H9 (cell line): Measurements from ENCODE around the gene CDIPT. TPM values are rescaled to one million over a fixed set of nuclear protein-coding genes. Genes with fewer than 3 reads are reported as not detected.

Source experiments
- DNase-seq: peaks from one replicate; pipeline ENCODE4 v3.0.0-alpha.2; 2017
- H2AFZ ChIP-seq: one replicate; pipeline ENCODE4 v1.6.1; 2013; ENCODE audit warnings: mild to moderate bottlenecking, low read length, control low read depth, moderate library complexity
- H2AK5ac ChIP-seq: 2 replicates; pipeline ENCODE4 v1.6.1; 2013; ENCODE audit warnings: low read length, control low read depth, mixed read lengths; ENCODE audit not compliant: insufficient read length
- H2BK120ac ChIP-seq: one replicate; pipeline ENCODE4 v1.6.1; 2013; ENCODE audit warnings: low read depth, mild to moderate bottlenecking, low read length, control low read depth, inconsistent platforms; ENCODE audit not compliant: poor library complexity, severe bottlenecking
- H2BK12ac ChIP-seq: 2 replicates; pipeline ENCODE4 v1.6.1; 2013; ENCODE audit warnings: low read length, control low read depth, mixed read lengths, low read depth; ENCODE audit not compliant: insufficient read length
- H2BK15ac ChIP-seq: 2 replicates; pipeline ENCODE4 v1.6.1; 2013; ENCODE audit warnings: low read depth, low read length, control low read depth
- H2BK20ac ChIP-seq: one replicate; pipeline ENCODE4 v1.6.1; 2013; ENCODE audit warnings: low read depth, mild to moderate bottlenecking, low read length, control low read depth, inconsistent platforms; ENCODE audit not compliant: poor library complexity, severe bottlenecking
- H2BK5ac ChIP-seq: 2 replicates; pipeline ENCODE4 v1.6.1; 2013; ENCODE audit warnings: low read length, control low read depth, mixed read lengths; ENCODE audit not compliant: insufficient read length
- H3K14ac ChIP-seq: 2 replicates; pipeline ENCODE4 v1.6.1; 2013; ENCODE audit warnings: low read length, control low read depth; ENCODE audit not compliant: insufficient read depth
- H3K18ac ChIP-seq: 2 replicates; pipeline ENCODE4 v1.6.1; 2013; ENCODE audit warnings: low read depth, mild to moderate bottlenecking, mixed read lengths, low read length, control low read depth; ENCODE audit not compliant: insufficient read length
- H3K23ac ChIP-seq: 2 replicates; pipeline ENCODE4 v1.6.1; 2013; ENCODE audit warnings: low read length, control low read depth, mixed read lengths, low read depth; ENCODE audit not compliant: insufficient read length
- H3K23me2 ChIP-seq: 2 replicates; pipeline ENCODE4 v1.6.1; 2013; ENCODE audit warnings: low read depth, mild to moderate bottlenecking, mixed read lengths, low read length, control low read depth; ENCODE audit not compliant: insufficient read length, poor library complexity, severe bottlenecking
- H3K27ac ChIP-seq: 2 replicates; pipeline ENCODE4 v1.5.1; 2013; ENCODE audit warnings: low read length, control low read depth, mixed read lengths, low read depth; ENCODE audit not compliant: insufficient read length
- H3K27me3 ChIP-seq: 2 replicates; pipeline ENCODE4 v1.6.1; 2013; ENCODE audit warnings: low read length, control low read depth, inconsistent platforms; ENCODE audit not compliant: insufficient read depth
- H3K4ac ChIP-seq: 2 replicates; pipeline ENCODE4 v1.6.1; 2013; ENCODE audit warnings: low read depth, mild to moderate bottlenecking, control low read depth, inconsistent platforms, low read length, moderate library complexity
- H3K4me1 ChIP-seq: 2 replicates; pipeline ENCODE4 v1.6.1; 2013; ENCODE audit warnings: low read length, control low read depth, inconsistent platforms; ENCODE audit not compliant: insufficient read depth
- H3K4me2 ChIP-seq: 2 replicates; pipeline ENCODE4 v1.6.1; 2013; ENCODE audit warnings: low read length, control low read depth, mixed read lengths; ENCODE audit not compliant: insufficient read length, insufficient read depth
- H3K56ac ChIP-seq: 2 replicates; pipeline ENCODE4 v1.6.1; 2013; ENCODE audit warnings: low read depth, mild to moderate bottlenecking, mixed read lengths, low read length, control low read depth; ENCODE audit not compliant: insufficient read length
- H3K79me1 ChIP-seq: 2 replicates; pipeline ENCODE4 v1.6.1; 2013; ENCODE audit warnings: low read depth, mild to moderate bottlenecking, moderate library complexity, low read length, control low read depth, inconsistent platforms; ENCODE audit not compliant: insufficient read depth, poor library complexity, severe bottlenecking
- H3K79me2 ChIP-seq: 2 replicates; pipeline ENCODE4 v1.6.1; 2013; ENCODE audit warnings: low read length, control low read depth, inconsistent platforms; ENCODE audit not compliant: insufficient read depth
- H3K9ac ChIP-seq: 2 replicates; pipeline ENCODE4 v1.6.1; 2013; ENCODE audit warnings: low read length, control low read depth, mixed read lengths; ENCODE audit not compliant: insufficient read length; ENCODE audit errors: extremely low read depth
- H3K9me3 ChIP-seq: one replicate; pipeline ENCODE4 v1.6.1; 2013; ENCODE audit warnings: low read depth, low read length, inconsistent platforms; ENCODE audit not compliant: control insufficient read depth
- H3T11ph ChIP-seq: one replicate; pipeline ENCODE4 v1.6.1; 2013; ENCODE audit warnings: mild to moderate bottlenecking, low read length, control low read depth, inconsistent platforms
- H4K20me1 ChIP-seq: one replicate; pipeline ENCODE4 v1.6.1; 2013; ENCODE audit not compliant: control insufficient read depth, insufficient read length, insufficient read depth
- H4K5ac ChIP-seq: 2 replicates; pipeline ENCODE4 v1.6.1; 2013; ENCODE audit warnings: low read depth, mild to moderate bottlenecking, mixed read lengths, low read length, control low read depth; ENCODE audit not compliant: insufficient read length
- H4K8ac ChIP-seq: replicated peaks from 2 replicates; pipeline ENCODE4 v1.6.1; 2013; ENCODE audit warnings: low read length, control low read depth, mixed read lengths, low read depth; ENCODE audit not compliant: insufficient read length
- H4K91ac ChIP-seq: 2 replicates; pipeline ENCODE4 v1.6.1; 2013; ENCODE audit warnings: low read depth, mild to moderate bottlenecking, moderate library complexity, mixed read lengths, low read length, control low read depth; ENCODE audit not compliant: insufficient read length
- H3K27ac Mint-ChIP-seq, 3 experiments: 2 replicates in 2 of 3; 3 replicates in 1 of 3; pipeline ENCODE4 v1.8.0; 2020 to 2021; ENCODE audit warnings: mixed read lengths in 3 of 3, mild to moderate bottlenecking in 1 of 3, moderate library complexity in 1 of 3
- H3K27me3 Mint-ChIP-seq: 2 replicates; pipeline ENCODE4 v1.8.0; 2021; ENCODE audit warnings: low read depth, mild to moderate bottlenecking, moderate library complexity, mixed read lengths
- H3K36me3 Mint-ChIP-seq, 3 experiments: 2 replicates in 2 of 3; 3 replicates in 1 of 3; pipeline ENCODE4 v1.8.0; 2020 to 2021; ENCODE audit warnings: low read depth in 3 of 3, mixed read lengths in 3 of 3; ENCODE audit not compliant: insufficient read depth in 1 of 3
- H3K4me1 Mint-ChIP-seq, 2 experiments: 2 replicates each; pipeline ENCODE4 v1.8.0; 2020; ENCODE audit warnings: mixed read lengths in 2 of 2
- H3K4me3 Mint-ChIP-seq, 2 experiments: 2 replicates in 1 of 2; 3 replicates in 1 of 2; pipeline ENCODE4 v1.8.0; 2020 to 2021; ENCODE audit warnings: mild to moderate bottlenecking in 2 of 2, mixed read lengths in 2 of 2, moderate library complexity in 1 of 2
- H3K9me3 Mint-ChIP-seq, 2 experiments: 2 replicates in 1 of 2; 3 replicates in 1 of 2; pipeline ENCODE4 v1.8.0; 2020; ENCODE audit warnings: mild to moderate bottlenecking in 2 of 2, mixed read lengths in 2 of 2, moderate library complexity in 1 of 2
- CTCF ChIP-seq: fragments of 200-600 bp; sonication (generic); conservative IDR thresholded peaks from 3 replicates; pipeline ENCODE4 v1.8.0; 2021; ENCODE audit warnings: antibody characterized with exemption, mild to moderate bottlenecking
- WGBS: extraction: QIAGEN DNeasy Blood & Tissue Kit; methylation state at CpG from one replicate; pipeline ENCODE4 v1.1.7; 2013; ENCODE audit warnings: missing lambda C conversion rate, low lambda C conversion rate, mixed read lengths; ENCODE audit not compliant: insufficient read length; ENCODE audit errors: extremely low coverage; 5-methylcytosine and 5-hydroxymethylcytosine counted together
- total RNA-seq: library from RNA; stranded (reverse); gene quantifications from 2 replicates; pipeline ENCODE4 v1.2.1, GENCODE V29; 2021

Gene CDIPT
- total RNA-seq, 1 experiment from 2014 or later: 70.6 TPM

- no peak overlapping the region for H3K18ac ChIP-seq
- no peaks in the 10 kb centered on the region; a peak in 1 of 5 replicates for H3K9me3 Mint-ChIP-seq
- no peak overlapping the region for H4K91ac ChIP-seq
- peaks cover 10% of the 10 kb centered on the region for H3K23me2 ChIP-seq
- no peak overlapping the region for H2AFZ ChIP-seq
- peaks cover 13 to 14% of the 10 kb centered on the region in 2 experiments for H3K4me1 Mint-ChIP-seq
- no peak overlapping the region for H3K14ac ChIP-seq
- no peaks in the 10 kb centered on the region for H3K9me3 ChIP-seq
- H2BK15ac ChIP-seq: no peak overlapping the region
- no peaks in the 10 kb centered on the region for H4K20me1 ChIP-seq
- H3K4me1 ChIP-seq: no peaks in the 10 kb centered on the region
- DNase-seq: peak; percentile 89
- H3K9ac ChIP-seq: no peak overlapping the region
- no peak overlapping the region for H2BK12ac ChIP-seq
- H4K5ac ChIP-seq: no peak overlapping the region
- no peak overlapping the region for H2AK5ac ChIP-seq
- no peak overlapping the region for H4K8ac ChIP-seq
- no peak overlapping the region for H3T11ph ChIP-seq
- H3K27ac ChIP-seq: no peak overlapping the region
- no peak overlapping the region for H3K4ac ChIP-seq
- peaks cover 5% of the 10 kb centered on the region for H3K27me3 Mint-ChIP-seq
- no CpG with 5 or more reads among the region's 18 CpGs for WGBS
- no peaks in the 10 kb centered on the region for H3K27me3 ChIP-seq
- H2BK20ac ChIP-seq: no peak overlapping the region
- no peaks in the 10 kb centered on the region for H3K79me1 ChIP-seq
- H2BK5ac ChIP-seq: no peak overlapping the region
- peak overlapping the region; percentile 72 to 87 for H3K4me3 Mint-ChIP-seq
- peak overlapping the region; percentile 92 for H3K4me2 ChIP-seq
- no peak overlapping the region for H2BK120ac ChIP-seq
- peaks cover 2 to 20% (median 19%) of the 10 kb centered on the region in 3 experiments; a peak in 6 of 7 replicates for H3K36me3 Mint-ChIP-seq
- peak overlapping the region in 2 of 3 experiments; percentile 20 to 43; a peak in 3 of 7 replicates for H3K27ac Mint-ChIP-seq
- H3K23ac ChIP-seq: no peak overlapping the region
- H3K56ac ChIP-seq: no peak overlapping the region
- no peak for TF ChIP-seq CTCF
- H3K79me2 ChIP-seq: no peaks in the 10 kb centered on the region
These were observed 13.2 kb upstream of the CDIPT start for GRCh38 chr16:29876217-29876593.
